HFF-Myc (cell line): ENCODE measurements around the gene MRPL18.
"Not testable (repeated sequence)": the region's sequence is repeated elsewhere in the genome, so short reads cannot be mapped to it uniquely, and the experiment has no call there.

ENCODE experiments used
- DNase-seq: peaks from one replicate; pipeline ENCODE4 v3.0.0-alpha.2; 2011; ENCODE audit warnings: low read depth; ENCODE audit errors: extremely low read depth
- H3K4me3 ChIP-seq: replicated peaks from 2 replicates; pipeline ENCODE4 v1.5.1; 2011; ENCODE audit warnings: low read depth, mild to moderate bottlenecking, control low read depth, low read length
- TF ChIP-seq, protein P1 (sequence below): IDR thresholded peaks from 2 replicates; pipeline ENCODE4 v1.5.1; 2012; ENCODE audit warnings: mild to moderate bottlenecking, low read depth, low read length, control low read depth; ENCODE audit errors: missing control alignments

The MRPL18 gene

DNA sequence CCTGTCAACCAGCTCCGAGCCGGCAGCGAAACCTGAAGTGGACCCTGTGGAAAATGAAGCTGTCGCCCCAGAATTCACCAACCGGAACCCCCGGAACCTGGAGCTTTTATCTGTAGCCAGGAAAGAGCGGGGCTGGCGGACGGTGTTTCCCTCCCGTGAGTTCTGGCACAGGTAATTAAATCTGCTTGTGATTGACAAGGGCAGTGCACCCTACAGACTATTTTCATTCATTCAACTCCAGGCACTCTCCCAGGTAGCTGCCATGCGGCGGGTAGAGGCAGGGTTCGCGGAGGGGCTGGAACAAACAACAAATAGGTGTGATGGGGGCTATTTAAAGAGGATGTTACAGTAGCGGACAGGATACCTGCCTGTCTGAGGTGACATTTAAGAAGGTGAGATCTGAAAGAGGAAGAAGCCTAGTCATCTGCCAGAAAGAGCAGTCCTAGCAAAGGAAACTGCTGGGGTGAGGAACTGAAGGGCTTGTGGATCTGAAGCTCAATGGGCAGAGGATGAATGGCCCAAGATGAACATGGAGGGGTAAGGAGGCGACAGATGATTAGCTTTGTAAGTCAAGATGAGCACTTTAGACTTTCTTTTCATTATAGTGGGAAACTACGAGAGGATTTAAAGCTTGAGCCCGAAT is 810 bp downstream of the MRPL18 start:
- TF ChIP-seq, protein P1, sequence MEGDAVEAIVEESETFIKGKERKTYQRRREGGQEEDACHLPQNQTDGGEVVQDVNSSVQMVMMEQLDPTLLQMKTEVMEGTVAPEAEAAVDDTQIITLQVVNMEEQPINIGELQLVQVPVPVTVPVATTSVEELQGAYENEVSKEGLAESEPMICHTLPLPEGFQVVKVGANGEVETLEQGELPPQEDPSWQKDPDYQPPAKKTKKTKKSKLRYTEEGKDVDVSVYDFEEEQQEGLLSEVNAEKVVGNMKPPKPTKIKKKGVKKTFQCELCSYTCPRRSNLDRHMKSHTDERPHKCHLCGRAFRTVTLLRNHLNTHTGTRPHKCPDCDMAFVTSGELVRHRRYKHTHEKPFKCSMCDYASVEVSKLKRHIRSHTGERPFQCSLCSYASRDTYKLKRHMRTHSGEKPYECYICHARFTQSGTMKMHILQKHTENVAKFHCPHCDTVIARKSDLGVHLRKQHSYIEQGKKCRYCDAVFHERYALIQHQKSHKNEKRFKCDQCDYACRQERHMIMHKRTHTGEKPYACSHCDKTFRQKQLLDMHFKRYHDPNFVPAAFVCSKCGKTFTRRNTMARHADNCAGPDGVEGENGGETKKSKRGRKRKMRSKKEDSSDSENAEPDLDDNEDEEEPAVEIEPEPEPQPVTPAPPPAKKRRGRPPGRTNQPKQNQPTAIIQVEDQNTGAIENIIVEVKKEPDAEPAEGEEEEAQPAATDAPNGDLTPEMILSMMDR = no peak
- DNase-seq = no peak
- H3K4me3 ChIP-seq = peak overlapping the region; percentile 96

DNA sequence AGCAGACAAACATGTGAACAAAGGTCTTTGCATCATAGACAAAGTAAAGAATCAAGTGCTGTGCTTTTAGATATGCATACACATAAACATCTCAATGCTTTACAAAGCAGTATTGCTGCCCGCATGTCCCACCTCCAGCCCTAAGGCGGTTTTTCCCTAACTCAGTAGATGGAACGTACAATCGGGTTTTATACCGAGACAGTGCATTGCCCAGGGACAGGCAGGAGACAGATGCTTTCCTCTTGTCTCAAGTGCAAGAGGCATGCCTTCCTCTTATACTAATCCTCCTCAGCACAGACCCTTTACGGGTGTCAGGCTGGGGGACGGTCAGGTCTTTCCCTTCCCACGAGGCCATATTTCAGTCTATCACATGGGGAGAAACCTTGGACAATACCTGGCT is 4.7 kb downstream of the MRPL18 start:
- not testable (repeated sequence) for H3K4me3 ChIP-seq

DNA sequence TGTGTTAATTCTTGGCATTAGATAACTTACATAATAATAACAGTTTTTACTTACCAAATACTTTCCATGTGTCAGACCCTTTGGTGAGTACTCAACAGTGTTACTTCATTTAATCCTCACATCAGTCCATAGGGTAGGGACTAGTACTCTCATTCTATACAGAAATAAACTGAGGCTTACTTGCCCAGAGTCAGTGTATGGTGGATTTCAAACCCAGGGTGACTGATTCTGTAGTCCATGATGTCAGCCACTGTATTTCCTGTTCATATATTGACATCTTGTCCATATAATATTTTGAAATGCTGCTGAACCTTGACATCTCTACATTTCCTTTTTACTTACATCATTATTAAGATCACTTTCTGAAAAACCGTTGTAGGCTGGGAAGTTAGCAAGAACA is 7.3 kb downstream of the MRPL18 start:
- no peak overlapping the region for H3K4me3 ChIP-seq
- TF ChIP-seq, protein P1 = no peak
- no peak for DNase-seq

More for the DNA sequence above, 4.7 kb downstream of the MRPL18 start:
- DNase-seq = not testable (repeated sequence)

DNA sequence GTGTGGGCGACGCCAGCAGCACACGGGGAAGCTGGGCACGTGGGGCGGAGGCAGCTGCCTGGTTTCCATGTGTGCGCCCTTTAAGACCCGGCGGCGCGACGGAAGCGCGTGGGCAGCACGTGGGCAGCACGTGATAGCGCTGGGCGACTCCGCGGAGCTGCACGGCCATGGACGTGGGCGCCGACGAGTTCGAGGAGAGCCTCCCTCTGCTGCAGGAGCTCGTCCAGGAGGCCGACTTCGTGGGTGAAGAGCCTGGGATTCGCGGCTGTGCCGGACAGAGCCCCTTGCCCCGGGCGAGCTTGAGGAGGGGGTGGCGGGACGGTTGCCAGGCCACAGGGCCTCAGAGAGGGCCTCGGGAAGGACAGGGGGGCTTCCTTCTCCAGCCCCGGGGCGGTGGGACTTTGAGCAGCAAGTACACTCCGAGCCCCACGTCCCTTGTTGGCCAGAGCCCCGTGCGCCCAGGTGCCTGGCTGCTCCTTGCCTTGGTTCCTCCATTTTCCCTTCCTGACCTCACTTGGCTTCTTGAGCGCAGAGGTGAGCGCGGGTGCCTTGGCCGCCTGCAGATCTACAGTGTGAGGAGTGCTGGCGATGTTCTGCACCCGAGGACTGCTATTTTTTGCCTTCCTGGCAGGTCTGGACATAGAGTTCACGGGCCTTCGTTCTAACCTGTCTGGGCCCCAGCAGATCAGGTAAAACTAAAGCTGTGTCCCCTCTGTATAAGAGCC is 10.0 kb downstream of the MRPL18 start, which contains the start of gene PNLDC1:
TSS of gene PNLDC1 (plus strand) at position 136 of the 725 bp plus-strand sequence. CDS start at position 168, 32 bp downstream.
- H3K4me3 ChIP-seq = no peak within 1 kb of the TSS
- TF ChIP-seq, protein P1 = no peak
- no peak for DNase-seq

DNA sequence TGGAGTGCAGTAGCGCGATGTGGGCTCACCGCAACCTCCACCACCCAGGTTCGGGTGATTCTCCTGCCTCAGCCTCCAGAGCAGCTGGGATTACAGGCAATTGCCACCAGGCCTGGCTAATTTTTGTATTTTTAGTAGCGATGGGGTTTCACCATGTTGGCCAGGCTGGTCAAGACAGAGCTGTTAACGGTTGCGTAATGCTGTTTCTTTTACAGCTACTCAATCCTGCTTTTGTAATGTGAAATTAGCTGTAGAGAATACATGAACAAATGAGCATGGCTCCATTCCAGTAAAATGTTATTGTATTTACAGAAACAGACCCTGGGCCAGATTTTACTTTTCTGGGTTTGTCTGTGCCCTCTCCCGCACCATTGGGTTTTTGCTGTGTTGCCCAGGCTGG is 11.7 kb downstream of the MRPL18 start:
- DNase-seq = no peak
- TF ChIP-seq, protein P1 = no peak

DNA sequence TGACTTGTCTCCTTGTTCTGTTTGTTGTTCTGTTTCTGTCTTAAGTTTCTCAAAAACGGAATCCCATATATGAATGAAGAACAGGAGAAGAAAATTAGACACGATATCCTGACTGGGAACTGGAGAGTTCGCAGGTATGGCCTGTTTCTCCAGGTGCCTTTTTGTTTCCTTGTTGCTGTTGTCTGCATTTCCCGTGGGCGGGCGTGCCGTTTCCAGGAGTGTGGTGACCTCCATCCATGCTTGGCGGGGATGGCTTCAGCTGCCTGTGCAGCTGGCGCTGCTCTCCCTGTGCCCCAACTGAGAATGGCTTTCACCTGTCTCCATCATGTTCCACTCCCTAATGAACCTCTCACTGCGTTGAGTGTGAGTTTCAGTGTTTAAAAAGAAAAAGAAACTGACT is 14.2 kb downstream of the MRPL18 start:
- no peak overlapping the region for H3K4me3 ChIP-seq
- no peak for DNase-seq
- TF ChIP-seq, protein P1 = no peak

More for the DNA sequence above, 11.7 kb downstream of the MRPL18 start:
- no peak overlapping the region for H3K4me3 ChIP-seq

DNA sequence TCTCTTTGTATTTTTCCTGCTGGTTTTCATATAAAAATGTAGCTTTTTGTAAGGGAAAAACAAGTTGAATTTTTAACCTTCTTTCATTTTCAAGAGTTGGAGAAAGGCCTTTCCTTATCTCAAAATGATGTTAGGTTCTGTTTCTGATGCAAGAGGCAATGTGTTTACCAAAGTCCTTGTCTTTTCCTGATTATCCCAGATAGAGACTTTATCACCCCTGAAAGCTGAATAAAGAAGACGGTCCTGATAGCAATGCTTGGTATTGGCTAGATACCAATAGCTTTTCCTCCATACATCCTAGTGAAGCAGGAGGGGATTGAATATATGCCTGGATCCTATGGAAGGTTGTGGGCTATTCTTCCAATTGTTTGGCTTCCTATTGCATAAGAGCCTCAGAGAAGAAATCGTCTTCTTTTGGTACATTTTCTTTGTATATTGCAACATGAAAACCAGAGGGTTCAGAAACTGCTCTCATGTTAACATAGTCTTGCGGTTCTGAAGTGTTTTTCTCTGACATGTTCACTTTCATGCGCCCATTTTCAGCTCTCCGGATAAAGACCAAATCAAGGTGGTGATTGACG is 15.3 kb downstream of the MRPL18 start:
- TF ChIP-seq, protein P1 = no peak
- no peak for DNase-seq
- H3K4me3 ChIP-seq = no peak overlapping the region
